GM20000 (cell line): ENCODE results near the gene OLA1.

ENCODE experiments used
- DNase-seq: peaks from one replicate; pipeline ENCODE4 v3.0.0; 2012; ENCODE audit warnings: low spot score
- TF ChIP-seq, protein P1 (sequence below): IDR thresholded peaks from 2 replicates; pipeline ENCODE4 v1.5.1; 2012; ENCODE audit warnings: mild to moderate bottlenecking, control low read depth; ENCODE audit errors: extremely low read depth, missing control alignments

OLA1 gene

DNA sequence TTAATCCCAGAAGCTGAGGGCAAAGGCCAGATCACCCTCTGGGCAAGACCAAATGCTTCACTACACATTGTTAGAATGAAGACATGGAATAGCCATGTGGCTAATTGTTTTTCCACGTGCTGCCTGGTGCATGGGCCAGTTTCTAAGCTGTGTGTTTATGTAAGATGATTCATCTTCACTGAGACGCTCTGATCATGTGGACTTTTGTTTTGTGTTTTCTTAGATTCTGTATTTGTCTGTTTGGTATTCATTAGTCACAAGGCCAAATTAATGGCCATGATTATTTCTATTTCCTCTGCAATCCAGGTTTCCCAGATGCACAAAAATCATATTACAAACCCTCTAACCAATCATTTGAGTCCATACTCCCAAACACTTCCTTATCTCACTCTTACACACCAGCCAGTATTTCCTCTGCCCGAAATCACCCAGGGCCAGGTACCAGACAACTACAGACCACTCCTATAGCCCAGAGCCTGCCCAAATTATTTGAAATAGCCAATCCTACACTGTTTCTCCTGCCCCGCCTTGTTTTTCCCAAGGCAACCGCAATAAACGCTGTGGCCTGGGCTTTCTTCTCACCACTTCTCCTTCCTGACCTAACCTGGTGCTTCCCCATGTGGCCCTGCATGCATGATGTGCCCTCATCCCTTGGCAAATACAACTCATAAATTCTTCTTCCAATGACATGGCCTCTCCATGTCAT lies 189.0 kb downstream of the OLA1 start:
- TF ChIP-seq, protein P1, sequence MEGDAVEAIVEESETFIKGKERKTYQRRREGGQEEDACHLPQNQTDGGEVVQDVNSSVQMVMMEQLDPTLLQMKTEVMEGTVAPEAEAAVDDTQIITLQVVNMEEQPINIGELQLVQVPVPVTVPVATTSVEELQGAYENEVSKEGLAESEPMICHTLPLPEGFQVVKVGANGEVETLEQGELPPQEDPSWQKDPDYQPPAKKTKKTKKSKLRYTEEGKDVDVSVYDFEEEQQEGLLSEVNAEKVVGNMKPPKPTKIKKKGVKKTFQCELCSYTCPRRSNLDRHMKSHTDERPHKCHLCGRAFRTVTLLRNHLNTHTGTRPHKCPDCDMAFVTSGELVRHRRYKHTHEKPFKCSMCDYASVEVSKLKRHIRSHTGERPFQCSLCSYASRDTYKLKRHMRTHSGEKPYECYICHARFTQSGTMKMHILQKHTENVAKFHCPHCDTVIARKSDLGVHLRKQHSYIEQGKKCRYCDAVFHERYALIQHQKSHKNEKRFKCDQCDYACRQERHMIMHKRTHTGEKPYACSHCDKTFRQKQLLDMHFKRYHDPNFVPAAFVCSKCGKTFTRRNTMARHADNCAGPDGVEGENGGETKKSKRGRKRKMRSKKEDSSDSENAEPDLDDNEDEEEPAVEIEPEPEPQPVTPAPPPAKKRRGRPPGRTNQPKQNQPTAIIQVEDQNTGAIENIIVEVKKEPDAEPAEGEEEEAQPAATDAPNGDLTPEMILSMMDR: no peak
- no peak for DNase-seq

DNA sequence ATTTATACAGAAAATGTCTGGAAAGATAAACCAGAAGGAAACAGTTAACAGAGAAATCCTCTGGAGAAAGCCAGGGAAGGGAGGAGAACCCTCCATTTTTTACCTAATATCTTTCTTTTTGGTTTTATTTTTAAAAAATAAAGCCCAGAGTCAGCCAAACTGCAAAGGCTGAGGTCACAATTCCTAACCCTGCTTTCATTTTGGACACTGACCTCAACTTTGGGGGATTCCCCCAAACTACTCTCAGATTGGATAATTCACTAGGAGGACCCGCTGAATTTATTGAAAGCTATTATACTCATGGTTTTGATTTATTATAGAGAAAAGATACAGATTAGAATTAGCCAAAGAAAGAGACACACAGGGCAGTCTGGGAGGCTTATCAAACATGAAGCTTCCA lies 189.9 kb downstream of the OLA1 start:
- TF ChIP-seq, protein P1: no peak
- DNase-seq: no peak

DNA sequence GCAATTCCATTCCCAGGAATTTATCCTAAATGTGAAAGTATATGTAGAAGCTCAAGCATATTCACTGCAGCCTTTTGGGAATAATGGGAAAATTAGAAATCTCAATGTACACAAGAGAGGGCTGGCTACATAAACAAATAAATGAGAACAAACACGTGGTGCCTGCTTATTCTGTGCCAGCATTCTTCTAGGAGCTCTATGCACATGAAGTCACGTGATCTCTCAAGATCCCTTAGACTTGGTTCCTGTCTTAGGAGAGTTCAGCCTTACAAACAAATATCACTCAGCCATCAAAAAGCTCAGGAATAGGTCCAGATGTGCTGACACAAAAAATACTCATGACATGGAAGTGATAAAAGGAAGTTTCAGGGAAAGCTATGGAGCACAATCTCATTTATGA lies 190.3 kb downstream of the OLA1 start:
- no peak for DNase-seq
- TF ChIP-seq, protein P1: no peak

DNA sequence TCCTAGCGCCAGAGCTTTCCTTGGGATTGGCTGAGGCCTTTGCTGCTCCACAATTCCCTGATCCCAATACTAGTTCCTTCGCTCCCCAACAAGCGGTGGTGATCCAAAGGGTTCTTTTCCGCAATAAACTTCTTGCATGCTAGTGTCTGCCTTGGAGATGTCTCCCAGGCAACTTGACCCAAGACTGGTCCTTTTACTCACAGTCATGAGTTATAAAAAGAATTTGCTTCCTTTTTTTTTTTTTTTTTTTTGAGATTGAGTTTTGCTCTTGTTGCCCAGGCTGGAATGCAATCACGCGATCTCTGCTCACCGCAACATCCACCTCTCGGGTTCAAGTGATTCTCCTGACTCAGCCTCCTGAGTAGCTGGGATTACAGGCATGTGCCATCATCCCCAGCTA lies 193.4 kb downstream of the OLA1 start:
- TF ChIP-seq, protein P1: no peak

DNA sequence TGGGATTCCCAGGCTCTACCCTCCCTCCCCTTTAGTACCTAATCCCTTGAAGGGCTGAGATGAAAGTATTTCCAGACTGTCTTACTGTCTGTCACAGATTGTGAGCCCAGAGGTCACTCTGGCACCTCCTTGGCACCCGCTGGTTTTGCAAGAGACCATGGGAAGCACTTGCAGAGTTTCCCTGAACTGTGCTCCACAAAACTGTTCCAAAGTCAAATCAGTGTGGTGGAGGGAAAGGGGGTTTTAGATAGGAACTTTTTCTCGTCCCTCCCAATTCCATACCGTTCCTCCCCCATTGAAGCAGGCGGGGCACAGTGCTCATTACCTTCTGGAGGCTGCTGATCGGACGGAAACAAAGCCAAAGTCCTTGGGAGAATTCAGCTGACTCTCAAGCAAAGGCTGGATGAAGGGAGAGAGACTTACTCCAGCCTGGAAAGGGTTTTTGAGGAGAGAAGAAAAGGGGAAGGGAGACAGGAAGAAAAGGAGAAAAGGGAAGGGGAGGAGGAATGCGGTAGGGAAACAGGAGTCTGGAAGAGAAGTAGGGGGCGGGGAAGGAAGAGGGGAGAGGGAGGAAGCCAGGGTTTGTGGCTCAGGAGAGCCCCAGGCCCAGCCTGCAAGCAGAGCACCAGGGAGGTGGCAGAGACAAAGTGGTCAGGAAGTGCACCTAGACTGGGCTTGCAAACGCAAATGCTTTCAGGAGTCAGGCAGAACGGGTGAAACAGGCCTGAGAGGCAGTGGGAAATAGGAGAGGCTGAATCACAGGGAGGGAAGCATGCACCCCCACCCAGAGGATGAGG lies 194.8 kb downstream of the OLA1 start:
- DNase-seq: no peak
- TF ChIP-seq, protein P1: no peak

More for the DNA sequence above, 193.4 kb downstream of the OLA1 start:
- DNase-seq: no peak

DNA sequence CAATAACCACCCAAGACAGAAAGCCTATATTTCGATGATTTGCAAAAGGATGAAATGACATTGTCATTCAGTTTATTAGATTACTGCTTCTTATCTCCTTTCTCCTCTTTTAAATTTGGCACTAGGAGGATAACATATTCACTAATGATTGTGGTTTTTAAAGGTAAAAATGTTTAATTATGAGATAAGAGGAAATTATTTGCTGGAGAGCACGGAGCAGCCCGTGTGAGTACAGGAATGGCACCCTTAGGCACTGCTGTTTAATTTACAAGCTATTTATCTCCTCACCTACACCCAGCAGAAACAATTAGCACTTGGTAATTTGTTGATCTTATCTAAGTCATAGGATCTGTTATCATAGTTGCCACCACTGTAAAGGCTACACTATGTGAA lies 195.8 kb downstream of the OLA1 start:
- TF ChIP-seq, protein P1: no peak
- no peak for DNase-seq
